Measurements from ENCODE around the gene DCC. TPM values are rescaled to one million over a fixed set of nuclear protein-coding genes. Genes with fewer than 3 reads are reported as not detected.

Gene DCC
- total RNA-seq, 4 donors from 2014 or later = 0.94 TPM; not detected in 3

DNA sequence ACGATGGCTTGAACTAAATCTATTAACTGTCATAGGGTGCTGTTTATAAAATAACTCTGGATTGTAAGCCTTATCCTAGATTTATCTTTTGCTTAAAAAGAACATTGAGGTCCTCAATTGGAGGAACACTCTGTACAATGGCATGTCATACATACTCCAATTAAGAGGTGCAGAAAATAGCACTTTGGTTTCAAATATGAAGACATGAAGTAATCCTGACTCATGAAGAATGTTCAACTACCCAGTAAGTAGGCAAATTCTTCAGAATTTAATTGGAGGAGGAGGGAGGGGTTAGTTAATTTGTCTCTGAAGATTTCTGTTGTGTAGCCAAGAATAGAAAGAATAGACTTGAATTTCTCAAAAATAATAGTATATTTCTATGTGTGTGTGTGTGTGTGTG, 36.1 kb downstream of the DCC start:
- TF ChIP-seq POLR2A (IDR thresholded peaks at IDR 0.05) (no peak), CTCF (IDR thresholded peaks at IDR 0.05) (no peak)
- no peaks in the 10 kb centered on the region for H3K4me1 ChIP-seq
- no peaks in the 10 kb centered on the region for H3K27me3 ChIP-seq
- H3K4me3 ChIP-seq (replicated peaks in 1 of 3) = no peak overlapping the region
- no peak for DNase-seq
- no peaks in the 10 kb centered on the region for H3K36me3 ChIP-seq
- no peak overlapping the region for H3K27ac ChIP-seq
- intact Hi-C loops (cut with DNase I) = no loop called here
- 62 to 68% methylated on average over 1 of the region's 1 CpG for WGBS, 2 donors
- H3K9me3 ChIP-seq = no peaks in the 10 kb centered on the region

- H3K9me3 ChIP-seq = no peaks in the 10 kb centered on the region
- intact Hi-C loops (cut with DNase I) = no loop called here
- H3K4me1 ChIP-seq = no peaks in the 10 kb centered on the region
- no peaks in the 10 kb centered on the region for H3K27me3 ChIP-seq
- no peak for TF ChIP-seq CTCF (IDR thresholded peaks at IDR 0.05)
- no peak for TF ChIP-seq POLR2A (IDR thresholded peaks at IDR 0.05)
- no peak overlapping the region for H3K27ac ChIP-seq
- no peak overlapping the region for H3K4me3 ChIP-seq (replicated peaks in 1 of 3)
- DNase-seq = no peak
- no peaks in the 10 kb centered on the region for H3K36me3 ChIP-seq
These were observed 37.1 kb downstream of the DCC start for GRCh38 chr18:52377094-52377493.

- Histone ChIP-seq H3K36me3 (no peaks in the 10 kb centered on the region), H3K27ac (no peak overlapping the region), H3K4me1 (no peaks in the 10 kb centered on the region), H3K9me3 (no peaks in the 10 kb centered on the region), H3K4me3 (replicated peaks in 1 of 3) (no peak overlapping the region), H3K27me3 (no peaks in the 10 kb centered on the region)
- TF ChIP-seq CTCF (IDR thresholded peaks at IDR 0.05) (no peak), POLR2A (IDR thresholded peaks at IDR 0.05) (no peak)
- DNase-seq = no peak
- intact Hi-C loops (cut with DNase I) = no loop called here
These were observed 46.3 kb downstream of the DCC start for GRCh38 chr18:52386306-52386705.

- no peaks in the 10 kb centered on the region for H3K9me3 ChIP-seq
- H3K27me3 ChIP-seq = no peaks in the 10 kb centered on the region
- intact Hi-C loops (cut with DNase I) = no loop called here
- 58 to 64% methylated on average over 3 of the region's 3 CpGs for WGBS, 2 donors
- H3K4me1 ChIP-seq = no peaks in the 10 kb centered on the region
- TF ChIP-seq CTCF (IDR thresholded peaks at IDR 0.05) = no peak
- no peak for TF ChIP-seq POLR2A (IDR thresholded peaks at IDR 0.05)
- no peak overlapping the region for H3K4me3 ChIP-seq (replicated peaks in 1 of 3)
- no peak overlapping the region for H3K27ac ChIP-seq
- DNase-seq = no peak
- no peaks in the 10 kb centered on the region for H3K36me3 ChIP-seq
These were observed 47.2 kb downstream of the DCC start for GRCh38 chr18:52387175-52387574.

DNA sequence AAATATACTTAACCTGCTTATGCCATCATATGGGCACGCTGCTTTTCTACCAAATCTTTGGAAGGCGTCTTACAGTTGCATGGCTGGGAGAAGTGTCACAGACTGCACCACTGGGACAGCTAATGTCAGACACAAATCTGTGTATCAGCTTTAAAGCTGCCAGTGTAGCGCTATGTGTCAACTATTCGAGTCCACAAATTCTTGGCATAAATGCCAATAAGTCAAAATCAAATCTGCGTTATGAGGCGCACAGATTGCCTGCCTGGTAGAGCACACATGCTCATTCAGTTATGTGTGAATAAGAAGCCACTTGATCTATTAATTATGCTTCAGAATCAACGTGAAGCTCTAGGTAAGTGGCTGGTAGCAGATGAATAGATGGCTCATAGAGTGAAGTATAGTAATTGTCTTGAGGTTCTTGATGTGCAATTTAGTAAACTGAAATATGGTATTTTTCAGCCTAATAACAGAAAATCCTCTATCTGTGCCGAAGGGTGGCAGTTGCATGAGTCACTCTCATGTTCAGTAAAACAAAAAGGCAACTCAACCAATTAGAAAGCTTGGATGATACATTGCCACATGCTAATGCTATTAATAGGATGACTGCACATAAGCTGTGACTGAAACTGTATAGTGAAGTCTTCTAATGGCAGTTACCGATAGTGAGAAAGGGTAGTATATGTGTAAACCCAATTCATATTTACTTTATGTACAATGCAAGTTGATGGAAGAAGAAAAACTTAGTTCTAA, 52.0 kb downstream of the DCC start:
- Histone ChIP-seq H3K27ac (no peak overlapping the region), H3K4me1 (no peaks in the 10 kb centered on the region), H3K4me3 (replicated peaks in 1 of 3) (no peak overlapping the region), H3K27me3 (no peaks in the 10 kb centered on the region), H3K36me3 (no peaks in the 10 kb centered on the region), H3K9me3 (no peaks in the 10 kb centered on the region)
- TF ChIP-seq POLR2A (IDR thresholded peaks at IDR 0.05) = no peak
- no peak for TF ChIP-seq CTCF (IDR thresholded peaks at IDR 0.05)
- WGBS, 2 donors = 84 to 85% methylated on average over 9 of the region's 9 CpGs
- no peak for DNase-seq
- intact Hi-C loops (cut with DNase I) = no loop called here

Data from thyroid gland (tissue), 4 donors.